GM12878 (cell line): ENCODE measurements around the gene SLX4IP.

Experiments
- CBX3 ChIP-seq: fragments of 200-600 bp; sonication (generic); IDR thresholded peaks from 2 replicates; pipeline ENCODE4 v1.6.1; 2016; ENCODE audit warnings: low read depth, borderline replicate concordance
- FOXM1 ChIP-seq: IDR thresholded peaks from 2 replicates; pipeline ENCODE4 v1.6.1; 2012; ENCODE audit warnings: low read depth, mild to moderate bottlenecking, inconsistent platforms, low read length, moderate library complexity
- MXI1 ChIP-seq: fragments of 150-350 bp; IDR thresholded peaks from 2 replicates; pipeline ENCODE4 v1.6.1; 2011; ENCODE audit warnings: low read depth, mild to moderate bottlenecking, inconsistent platforms, low read length, improper control_type of control experiment
- NRF1 ChIP-seq: conservative IDR thresholded peaks from 2 replicates; pipeline ENCODE4 v1.6.1; 2011; ENCODE audit warnings: mild to moderate bottlenecking, low read depth, low read length, improper control_type of control experiment
- POLR2A ChIP-seq: IDR thresholded peaks from 2 replicates; pipeline ENCODE4 v1.6.1; 2011; ENCODE audit warnings: low read depth, mild to moderate bottlenecking, low read length
- RAD21 ChIP-seq: IDR thresholded peaks from 2 replicates; pipeline ENCODE4 v1.6.1; 2011; ENCODE audit warnings: mild to moderate bottlenecking, low read depth, low read length, moderate library complexity; ENCODE audit not compliant: insufficient read depth
- SIX5 ChIP-seq: IDR thresholded peaks from 2 replicates; pipeline ENCODE4 v1.6.1; 2011; ENCODE audit warnings: mild to moderate bottlenecking, low read depth, low read length, moderate library complexity; ENCODE audit not compliant: severe bottlenecking
- SMC3 ChIP-seq: IDR thresholded peaks from 2 replicates; pipeline ENCODE4 v1.6.1; 2011; ENCODE audit warnings: low read length, improper control_type of control experiment, borderline replicate concordance
- SUZ12 ChIP-seq: fragments of 200-600 bp; sonication (generic); IDR thresholded peaks from one replicate; pipeline ENCODE4 v1.6.1; 2018; ENCODE audit warnings: antibody characterized with exemption, mild to moderate bottlenecking; ENCODE audit not compliant: unreplicated experiment
- TAF1 ChIP-seq: IDR thresholded peaks from 2 replicates; pipeline ENCODE4 v1.6.1; 2011; ENCODE audit warnings: mild to moderate bottlenecking, low read depth, low read length, borderline replicate concordance
- TF ChIP-seq, protein P1 (sequence below): IDR thresholded peaks from 2 replicates; pipeline ENCODE4 v1.6.1; 2012; ENCODE audit warnings: low read length, inconsistent platforms
- TF ChIP-seq, protein P2 (sequence below), 3 experiments: IDR thresholded peaks in 2 of 3; conservative IDR thresholded peaks in 1 of 3; 2 replicates each; pipeline ENCODE4 v1.5.1; 2011; ENCODE audit warnings: low read depth in 3 of 3, low read length in 3 of 3, mild to moderate bottlenecking in 3 of 3, control low read depth in 2 of 3, moderate library complexity in 2 of 3, inconsistent platforms in 1 of 3, mixed read lengths in 1 of 3; ENCODE audit not compliant: control insufficient read depth in 2 of 3, insufficient read depth in 1 of 3; ENCODE audit errors: extremely low read depth in 1 of 3
- TF ChIP-seq, protein P3 (sequence below): IDR thresholded peaks from 2 replicates; pipeline ENCODE4 v1.6.1; 2011; ENCODE audit warnings: borderline replicate concordance, low read depth, mild to moderate bottlenecking, moderate library complexity, mixed read lengths, low read length; ENCODE audit not compliant: insufficient read depth; ENCODE audit errors: extremely low read length

DNA sequence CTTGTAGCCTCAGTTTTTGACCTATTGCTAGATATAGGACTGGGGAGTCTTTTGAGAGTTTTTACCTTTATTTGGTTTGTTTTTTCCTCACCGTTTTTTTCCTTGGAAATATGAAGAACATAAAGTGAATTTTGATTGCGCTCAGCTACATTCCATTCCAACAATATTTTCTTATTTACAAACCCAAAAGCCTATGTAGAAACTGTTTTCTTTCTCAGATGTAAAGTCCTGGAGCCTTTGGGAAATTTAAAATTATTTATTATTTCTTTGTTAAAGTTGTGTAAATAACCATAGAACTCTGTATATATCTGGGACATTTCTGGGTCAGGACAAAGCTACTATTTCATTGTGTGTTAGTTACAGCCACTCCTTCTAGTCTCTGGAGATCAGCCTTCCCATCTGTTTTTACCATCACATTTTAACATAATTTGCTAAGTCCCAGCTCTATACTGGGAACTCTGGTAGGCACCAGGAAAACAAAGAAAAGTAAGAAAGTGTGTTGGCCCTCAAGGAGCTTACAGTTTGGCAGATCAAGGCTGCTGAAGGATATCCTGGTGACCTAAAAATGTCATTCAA is 169.8 kb downstream of the SLX4IP start:
- TF ChIP-seq, protein P1, sequence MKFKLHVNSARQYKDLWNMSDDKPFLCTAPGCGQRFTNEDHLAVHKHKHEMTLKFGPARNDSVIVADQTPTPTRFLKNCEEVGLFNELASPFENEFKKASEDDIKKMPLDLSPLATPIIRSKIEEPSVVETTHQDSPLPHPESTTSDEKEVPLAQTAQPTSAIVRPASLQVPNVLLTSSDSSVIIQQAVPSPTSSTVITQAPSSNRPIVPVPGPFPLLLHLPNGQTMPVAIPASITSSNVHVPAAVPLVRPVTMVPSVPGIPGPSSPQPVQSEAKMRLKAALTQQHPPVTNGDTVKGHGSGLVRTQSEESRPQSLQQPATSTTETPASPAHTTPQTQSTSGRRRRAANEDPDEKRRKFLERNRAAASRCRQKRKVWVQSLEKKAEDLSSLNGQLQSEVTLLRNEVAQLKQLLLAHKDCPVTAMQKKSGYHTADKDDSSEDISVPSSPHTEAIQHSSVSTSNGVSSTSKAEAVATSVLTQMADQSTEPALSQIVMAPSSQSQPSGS: no peak
- TF ChIP-seq SIX5: no peak
- TF ChIP-seq, protein P2, sequence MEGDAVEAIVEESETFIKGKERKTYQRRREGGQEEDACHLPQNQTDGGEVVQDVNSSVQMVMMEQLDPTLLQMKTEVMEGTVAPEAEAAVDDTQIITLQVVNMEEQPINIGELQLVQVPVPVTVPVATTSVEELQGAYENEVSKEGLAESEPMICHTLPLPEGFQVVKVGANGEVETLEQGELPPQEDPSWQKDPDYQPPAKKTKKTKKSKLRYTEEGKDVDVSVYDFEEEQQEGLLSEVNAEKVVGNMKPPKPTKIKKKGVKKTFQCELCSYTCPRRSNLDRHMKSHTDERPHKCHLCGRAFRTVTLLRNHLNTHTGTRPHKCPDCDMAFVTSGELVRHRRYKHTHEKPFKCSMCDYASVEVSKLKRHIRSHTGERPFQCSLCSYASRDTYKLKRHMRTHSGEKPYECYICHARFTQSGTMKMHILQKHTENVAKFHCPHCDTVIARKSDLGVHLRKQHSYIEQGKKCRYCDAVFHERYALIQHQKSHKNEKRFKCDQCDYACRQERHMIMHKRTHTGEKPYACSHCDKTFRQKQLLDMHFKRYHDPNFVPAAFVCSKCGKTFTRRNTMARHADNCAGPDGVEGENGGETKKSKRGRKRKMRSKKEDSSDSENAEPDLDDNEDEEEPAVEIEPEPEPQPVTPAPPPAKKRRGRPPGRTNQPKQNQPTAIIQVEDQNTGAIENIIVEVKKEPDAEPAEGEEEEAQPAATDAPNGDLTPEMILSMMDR (IDR thresholded peaks at IDR 0.05 in 2 of 3, conservative IDR thresholded peaks at IDR 0.05 in 1 of 3; ENCODE audit: control insufficient read depth in 2 of 3, extremely low read depth in 1 of 3, insufficient read depth in 1 of 3, low read depth in 3 of 3, low read length in 3 of 3): no peak
- no peak for TF ChIP-seq FOXM1
- no peak for TF ChIP-seq RAD21
- TF ChIP-seq TAF1: no peak
- no peak for TF ChIP-seq POLR2A
- TF ChIP-seq, protein P3, sequence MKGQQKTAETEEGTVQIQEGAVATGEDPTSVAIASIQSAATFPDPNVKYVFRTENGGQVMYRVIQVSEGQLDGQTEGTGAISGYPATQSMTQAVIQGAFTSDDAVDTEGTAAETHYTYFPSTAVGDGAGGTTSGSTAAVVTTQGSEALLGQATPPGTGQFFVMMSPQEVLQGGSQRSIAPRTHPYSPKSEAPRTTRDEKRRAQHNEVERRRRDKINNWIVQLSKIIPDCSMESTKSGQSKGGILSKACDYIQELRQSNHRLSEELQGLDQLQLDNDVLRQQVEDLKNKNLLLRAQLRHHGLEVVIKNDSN: no peak
- TF ChIP-seq NRF1: no peak
- no peak for TF ChIP-seq SUZ12
- TF ChIP-seq SMC3: no peak
- no peak for TF ChIP-seq MXI1
- TF ChIP-seq CBX3: no peak
